RWPE2 (cell line): Measurements from ENCODE around the gene KDM5A.

ENCODE experiments used
- ATAC-seq: fragments of 200-7000 bp; cut with Tn5 transposase; 3 replicates; pipeline ENCODE4 v1.9.1; 2021; ENCODE audit warnings: low read depth
- DNase-seq: peaks from one replicate; pipeline ENCODE4 v3.0.0-alpha.2; 2020; ENCODE audit warnings: low spot score
- H3K27ac ChIP-seq: fragments of 450-650 bp; 2 replicates; pipeline ENCODE4 v1.5.1; 2017; ENCODE audit warnings: mild to moderate bottlenecking; ENCODE audit not compliant: poor library complexity, severe bottlenecking
- H3K27me3 ChIP-seq: fragments of 250-450 bp; sonication (Bioruptor Pico); 2 replicates; pipeline ENCODE4 v1.5.1; 2021; ENCODE audit warnings: mild to moderate bottlenecking, moderate library complexity; ENCODE audit not compliant: insufficient read depth, poor library complexity, severe bottlenecking
- H3K36me3 ChIP-seq: fragments of 250-450 bp; sonication (Bioruptor Pico); 2 replicates; pipeline ENCODE4 v1.5.1; 2020; ENCODE audit warnings: low read depth, mild to moderate bottlenecking, moderate library complexity
- H3K4me1 ChIP-seq: fragments of 250-450 bp; sonication (Bioruptor Pico); 2 replicates; pipeline ENCODE4 v1.5.1; 2021; ENCODE audit warnings: mild to moderate bottlenecking, moderate library complexity; ENCODE audit not compliant: insufficient read depth, poor library complexity, severe bottlenecking
- H3K4me3 ChIP-seq: fragments of 250-450 bp; sonication (Bioruptor Pico); 2 replicates; pipeline ENCODE4 v1.5.1; 2021; ENCODE audit warnings: mild to moderate bottlenecking, moderate library complexity; ENCODE audit not compliant: severe bottlenecking
- H3K9me3 ChIP-seq: fragments of 250-450 bp; sonication (Bioruptor Pico); 2 replicates; pipeline ENCODE4 v1.5.1; 2021; ENCODE audit warnings: mild to moderate bottlenecking, moderate library complexity; ENCODE audit not compliant: severe bottlenecking
- TF ChIP-seq, protein P1 (sequence below): fragments of 450-650 bp; IDR thresholded peaks from one replicate; pipeline ENCODE4 v1.5.1; 2017; ENCODE audit warnings: mild to moderate bottlenecking, moderate library complexity; ENCODE audit not compliant: poor library complexity, severe bottlenecking

The KDM5A gene

DNA sequence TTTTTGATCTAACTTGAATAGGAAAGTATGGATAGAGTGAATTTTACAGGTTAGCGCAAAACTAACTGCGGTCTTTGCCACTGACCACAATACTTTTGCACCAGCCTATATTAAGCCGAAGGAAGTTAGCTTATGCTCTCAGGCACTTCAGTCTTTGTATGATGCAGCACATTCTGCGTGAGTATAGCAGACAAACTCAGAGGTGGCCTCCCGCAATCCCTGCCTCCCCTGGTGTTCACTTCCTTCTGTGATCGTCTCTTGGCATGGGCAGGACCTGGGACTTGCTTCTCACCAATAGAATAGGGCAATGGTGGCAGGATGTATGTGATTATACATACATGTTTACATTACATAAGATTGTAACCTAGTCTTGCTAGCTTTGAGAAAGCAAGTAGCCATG, 116.2 kb downstream of the KDM5A start:
- DNase-seq (no peak), ATAC-seq (no peak)
- Histone ChIP-seq H3K4me1 (no peaks in the 10 kb centered on the region), H3K9me3 (no peaks in the 10 kb centered on the region), H3K36me3 (no peaks in the 10 kb centered on the region), H3K27me3 (peaks cover 2% of the 10 kb centered on the region), H3K4me3 (no peak overlapping the region), H3K27ac (no peak overlapping the region)
- TF ChIP-seq, protein P1, sequence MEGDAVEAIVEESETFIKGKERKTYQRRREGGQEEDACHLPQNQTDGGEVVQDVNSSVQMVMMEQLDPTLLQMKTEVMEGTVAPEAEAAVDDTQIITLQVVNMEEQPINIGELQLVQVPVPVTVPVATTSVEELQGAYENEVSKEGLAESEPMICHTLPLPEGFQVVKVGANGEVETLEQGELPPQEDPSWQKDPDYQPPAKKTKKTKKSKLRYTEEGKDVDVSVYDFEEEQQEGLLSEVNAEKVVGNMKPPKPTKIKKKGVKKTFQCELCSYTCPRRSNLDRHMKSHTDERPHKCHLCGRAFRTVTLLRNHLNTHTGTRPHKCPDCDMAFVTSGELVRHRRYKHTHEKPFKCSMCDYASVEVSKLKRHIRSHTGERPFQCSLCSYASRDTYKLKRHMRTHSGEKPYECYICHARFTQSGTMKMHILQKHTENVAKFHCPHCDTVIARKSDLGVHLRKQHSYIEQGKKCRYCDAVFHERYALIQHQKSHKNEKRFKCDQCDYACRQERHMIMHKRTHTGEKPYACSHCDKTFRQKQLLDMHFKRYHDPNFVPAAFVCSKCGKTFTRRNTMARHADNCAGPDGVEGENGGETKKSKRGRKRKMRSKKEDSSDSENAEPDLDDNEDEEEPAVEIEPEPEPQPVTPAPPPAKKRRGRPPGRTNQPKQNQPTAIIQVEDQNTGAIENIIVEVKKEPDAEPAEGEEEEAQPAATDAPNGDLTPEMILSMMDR: no peak

DNA sequence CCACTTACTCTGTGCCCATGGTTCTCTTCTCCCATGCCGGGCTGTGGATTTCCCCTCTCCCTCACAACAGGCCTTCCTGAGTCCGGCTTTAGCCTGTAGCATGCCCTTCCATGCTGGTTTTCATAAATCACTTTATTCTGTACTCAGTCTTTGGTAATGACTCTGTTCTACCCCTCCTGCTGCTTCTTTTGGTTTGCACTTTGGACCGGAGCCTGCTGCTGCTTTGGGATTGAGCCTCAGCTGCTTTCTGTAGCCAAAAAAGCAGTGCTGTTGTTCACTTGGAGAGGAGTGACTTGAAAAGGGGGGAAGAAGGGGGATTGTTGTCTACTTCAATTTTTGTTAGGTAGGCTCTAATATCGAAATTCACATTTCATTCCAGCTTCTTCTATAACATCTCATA, 118.0 kb downstream of the KDM5A start:
- DNase-seq: no peak
- H3K27me3 ChIP-seq: peaks cover 2% of the 10 kb centered on the region
- ATAC-seq: no peak

DNA sequence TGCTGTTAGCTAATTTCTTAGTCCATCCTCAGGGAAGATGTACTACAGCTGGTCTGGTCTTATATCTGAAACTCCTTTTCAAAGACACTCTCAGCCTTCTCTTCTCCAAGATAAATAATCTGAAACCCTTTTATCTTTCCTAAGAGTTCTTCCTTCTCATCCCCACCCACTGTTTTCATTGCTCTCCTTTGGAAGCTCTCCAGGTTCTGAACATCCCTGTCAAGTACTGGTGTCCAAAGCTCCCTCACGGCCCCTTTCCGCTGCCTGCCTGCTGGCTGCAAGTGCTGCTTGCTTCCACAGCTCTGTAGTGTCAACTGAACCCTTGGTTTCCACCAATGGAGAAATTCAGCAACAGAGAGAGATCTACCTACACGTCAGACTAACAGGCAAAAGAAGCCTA, 119.9 kb downstream of the KDM5A start:
- peaks cover 2% of the 10 kb centered on the region for H3K27me3 ChIP-seq
- no peaks in the 10 kb centered on the region for H3K4me1 ChIP-seq
- DNase-seq (no peak), ATAC-seq (no peak; the same call in 2 of the 3 replicates)
- H3K36me3 ChIP-seq: no peaks in the 10 kb centered on the region
- H3K27ac ChIP-seq: no peak overlapping the region
- H3K4me3 ChIP-seq: no peak overlapping the region
- no peaks in the 10 kb centered on the region for H3K9me3 ChIP-seq
- TF ChIP-seq, protein P1: no peak

More for the DNA sequence above, 118.0 kb downstream of the KDM5A start:
- TF ChIP-seq, protein P1: no peak
- H3K4me3 ChIP-seq: no peak overlapping the region
- no peaks in the 10 kb centered on the region for H3K9me3 ChIP-seq
- H3K27ac ChIP-seq: no peak overlapping the region
- no peaks in the 10 kb centered on the region for H3K4me1 ChIP-seq
- no peaks in the 10 kb centered on the region for H3K36me3 ChIP-seq

DNA sequence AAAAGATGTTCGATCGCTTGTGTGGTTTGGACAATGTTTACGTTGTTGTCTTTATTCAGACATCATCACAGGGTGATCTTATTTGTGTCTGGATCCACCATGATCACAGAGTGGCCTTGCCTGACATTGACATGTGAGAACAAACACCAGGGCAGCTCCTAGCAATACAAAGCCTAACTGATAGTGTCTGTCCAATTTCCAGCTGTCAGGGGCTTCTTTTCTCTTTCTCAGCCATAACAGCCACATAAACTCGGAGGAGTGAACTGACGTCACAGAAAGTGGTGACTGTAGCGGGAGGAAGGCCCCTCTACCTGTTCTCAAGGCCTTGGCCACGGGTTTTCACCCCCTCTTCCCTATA, 120.7 kb downstream of the KDM5A start:
- TF ChIP-seq, protein P1: no peak
- DNase-seq (no peak), ATAC-seq (no peak)

DNA sequence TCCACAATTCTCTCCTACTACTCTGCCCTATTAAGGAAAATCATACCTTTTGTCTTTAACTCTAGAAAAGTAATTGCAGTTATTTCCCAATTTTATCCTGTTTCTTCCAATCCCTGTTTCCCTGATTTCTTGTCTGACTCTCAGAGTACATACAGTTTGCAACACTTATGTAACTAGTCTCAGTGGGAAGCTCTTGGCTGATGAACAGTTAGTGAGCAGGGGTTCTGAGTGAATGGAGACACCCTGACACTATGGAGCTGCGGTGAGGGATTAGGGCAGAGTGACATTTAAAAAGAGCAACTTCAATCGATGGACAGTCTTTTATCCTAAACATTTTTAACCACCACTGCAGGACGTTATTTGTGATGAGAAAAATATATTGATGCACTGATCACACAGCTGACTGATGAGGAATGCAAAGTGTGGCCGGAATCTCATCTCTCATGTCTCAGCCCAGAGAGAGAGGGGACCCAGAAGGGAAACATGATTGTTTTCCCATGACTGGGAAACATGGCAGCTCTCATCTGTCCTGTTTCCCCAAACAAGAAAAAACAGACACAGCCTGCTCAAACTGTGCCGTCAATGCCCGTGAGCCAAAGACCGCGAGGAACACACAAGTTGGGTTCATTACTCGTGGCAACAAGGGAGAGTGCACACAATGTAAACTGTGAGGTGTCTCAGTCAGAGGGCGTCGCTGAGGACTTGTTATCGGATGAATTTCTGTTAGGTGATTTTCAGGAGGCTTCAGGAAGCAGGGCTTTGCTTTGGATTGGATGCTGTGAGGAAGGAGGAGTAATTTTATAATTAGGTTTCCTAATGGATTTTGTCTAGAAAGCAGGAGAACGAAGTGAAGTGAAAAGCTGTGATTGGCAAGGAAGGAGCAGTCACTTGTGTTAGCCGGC, 121.3 kb downstream of the KDM5A start:
- Histone ChIP-seq H3K4me3 (no peak overlapping the region), H3K36me3 (no peaks in the 10 kb centered on the region), H3K27ac (no peak overlapping the region), H3K4me1 (no peaks in the 10 kb centered on the region), H3K9me3 (no peaks in the 10 kb centered on the region), H3K27me3 (no peaks in the 10 kb centered on the region)
- DNase-seq: no peak
- TF ChIP-seq, protein P1: no peak
- ATAC-seq: no peak

More for the DNA sequence above, 120.7 kb downstream of the KDM5A start:
- no peaks in the 10 kb centered on the region for H3K36me3 ChIP-seq
- no peak overlapping the region for H3K27ac ChIP-seq
- no peaks in the 10 kb centered on the region for H3K4me1 ChIP-seq
- H3K27me3 ChIP-seq: no peaks in the 10 kb centered on the region
- H3K9me3 ChIP-seq: no peaks in the 10 kb centered on the region
- H3K4me3 ChIP-seq: no peak overlapping the region
